Mucosa of rectum (tissue), 2 donors: Measurements from ENCODE around the gene PHYKPL.
"Not testable (repeated sequence)": the region's sequence is repeated elsewhere in the genome, so short reads cannot be mapped to it uniquely, and the experiment has no call there.

Experiments
- H3K27ac ChIP-seq, 2 donors: one replicate each; pipeline ENCODE4 v1.7.0; 2013; ENCODE audit warnings: inconsistent platforms in 2 of 2, low read depth in 2 of 2, low read length in 2 of 2
- H3K27me3 ChIP-seq, 2 donors: one replicate each; pipeline ENCODE4 v1.7.0; 2013; ENCODE audit warnings: low read length in 2 of 2; ENCODE audit not compliant: control insufficient read depth in 2 of 2, insufficient read depth in 2 of 2
- H3K36me3 ChIP-seq, 2 donors: one replicate each; pipeline ENCODE4 v1.7.0; 2013; ENCODE audit warnings: low read length in 2 of 2; ENCODE audit not compliant: control insufficient read depth in 2 of 2, insufficient read depth in 2 of 2
- H3K4me1 ChIP-seq, 2 donors: one replicate each; pipeline ENCODE4 v1.7.0; 2013; ENCODE audit warnings: low read length in 2 of 2, mild to moderate bottlenecking in 1 of 2; ENCODE audit not compliant: control insufficient read depth in 2 of 2, insufficient read depth in 2 of 2
- H3K4me3 ChIP-seq, 2 donors: one replicate each; pipeline ENCODE4 v1.7.0; 2013; ENCODE audit warnings: low read length in 2 of 2
- H3K9ac ChIP-seq, 2 donors: one replicate each; pipeline ENCODE4 v1.7.0; 2013; ENCODE audit warnings: low read length in 2 of 2, low read depth in 1 of 2, mild to moderate bottlenecking in 1 of 2
- H3K9me3 ChIP-seq, 2 donors: one replicate each; pipeline ENCODE4 v1.7.0; 2013; ENCODE audit warnings: low read length in 2 of 2; ENCODE audit not compliant: control insufficient read depth in 2 of 2
- donor health status: healthy.
- donor health status: Normal muscosa, but diverticular disease.

The PHYKPL gene

GRCh38 chr5:178204182-178204934, 28.2 kb downstream of the PHYKPL start, which contains the start of gene HNRNPAB:
Gene HNRNPAB (plus strand): TSS chr5:178204533. CDS start chr5:178204838, 305 bp downstream.
- no peaks in the 10 kb centered on the region for H3K27me3 ChIP-seq

GRCh38 chr5:178203670-178204181, 28.9 kb downstream of the PHYKPL start:
- Histone ChIP-seq H3K4me3 (peak overlapping the region; percentile 93 to 98), H3K36me3 (peaks cover 21 to 25% of the 10 kb centered on the region in 2 donors), H3K4me1 (peaks cover 39 to 41% of the 10 kb centered on the region in 2 donors), H3K9ac (peak overlapping the region; percentile 68 to 98), H3K27me3 (no peaks in the 10 kb centered on the region), H3K9me3 (no peaks in the 10 kb centered on the region), H3K27ac (peak overlapping the region; percentile 95 to 98)

More at GRCh38 chr5:178204182-178204934, 28.2 kb downstream of the PHYKPL start, which contains the start of gene HNRNPAB:
- Histone ChIP-seq H3K36me3 (peaks cover 27 to 31% of the 10 kb centered on the region in 2 donors), H3K27ac (peak within 1 kb of the TSS; percentile 95 to 98), H3K4me1 (peaks cover 46 to 47% of the 10 kb centered on the region in 2 donors), H3K9me3 (no peaks in the 10 kb centered on the region), H3K9ac (peak within 1 kb of the TSS; percentile 98), H3K4me3 (peak within 1 kb of the TSS; percentile 93 to 98)

GRCh38 chr5:178202541-178202940, 30.1 kb downstream of the PHYKPL start:
- no peaks in the 10 kb centered on the region for H3K27me3 ChIP-seq
- peaks cover 10 to 14% of the 10 kb centered on the region in 2 donors for H3K36me3 ChIP-seq
- H3K27ac ChIP-seq, result peak overlapping the region in 1 of 2 donors; percentile 19
- H3K4me3 ChIP-seq, result no peak overlapping the region
- peaks cover 28 to 29% of the 10 kb centered on the region in 2 donors for H3K4me1 ChIP-seq
- H3K9me3 ChIP-seq, result no peaks in the 10 kb centered on the region
- no peak overlapping the region for H3K9ac ChIP-seq

GRCh38 chr5:178201927-178202235, 30.7 kb downstream of the PHYKPL start:
- Histone ChIP-seq H3K27me3 (no peaks in the 10 kb centered on the region), H3K9ac (no peak overlapping the region), H3K4me1 (peaks cover 22% of the 10 kb centered on the region in 2 donors), H3K27ac (peak overlapping the region in 1 of 2 donors; percentile 19), H3K4me3 (no peak overlapping the region), H3K36me3 (peaks cover 5 to 9% of the 10 kb centered on the region in 2 donors), H3K9me3 (no peaks in the 10 kb centered on the region)

GRCh38 chr5:178201221-178201926, 31.2 kb downstream of the PHYKPL start:
- no peak overlapping the region for H3K4me3 ChIP-seq
- H3K27ac ChIP-seq, result peak overlapping the region in 1 of 2 donors; percentile 19
- peaks cover 17% of the 10 kb centered on the region in 2 donors for H3K4me1 ChIP-seq
- no peak overlapping the region for H3K9ac ChIP-seq
- H3K9me3 ChIP-seq, result no peaks in the 10 kb centered on the region
- H3K36me3 ChIP-seq, result peaks cover 4 to 5% of the 10 kb centered on the region in 2 donors
- H3K27me3 ChIP-seq, result no peaks in the 10 kb centered on the region

- Histone ChIP-seq H3K27ac (no peak overlapping the region), H3K4me1 (peaks cover 10 to 11% of the 10 kb centered on the region in 2 donors), H3K9ac (no peak overlapping the region), H3K27me3 (no peaks in the 10 kb centered on the region), H3K4me3 (no peak overlapping the region), H3K9me3 (no peaks in the 10 kb centered on the region), H3K36me3 (no peaks in the 10 kb centered on the region)
Observed at GRCh38 chr5:178199581-178200434, 32.8 kb downstream of the PHYKPL start.

GRCh38 chr5:178198706-178199105, 33.9 kb downstream of the PHYKPL start:
- Histone ChIP-seq H3K36me3 (no peaks in the 10 kb centered on the region), H3K27me3 (no peaks in the 10 kb centered on the region), H3K4me1 (peaks cover 7 to 8% of the 10 kb centered on the region in 2 donors), H3K4me3 (no peak overlapping the region), H3K27ac (no peak overlapping the region), H3K9me3 (no peaks in the 10 kb centered on the region), H3K9ac (no peak overlapping the region)

- H3K4me3 ChIP-seq, H3K9ac ChIP-seq, H3K36me3 ChIP-seq, H3K27me3 ChIP-seq, H3K9me3 ChIP-seq, H3K27ac ChIP-seq, H3K4me1 ChIP-seq: not testable (repeated sequence)
Observed at GRCh38 chr5:178198151-178198550, 34.5 kb downstream of the PHYKPL start.

GRCh38 chr5:178196986-178197385, 35.6 kb downstream of the PHYKPL start:
- Histone ChIP-seq H3K4me1 (peaks cover 5% of the 10 kb centered on the region in 2 donors), H3K9ac (no peak overlapping the region), H3K9me3 (no peaks in the 10 kb centered on the region), H3K27ac (no peak overlapping the region), H3K4me3 (no peak overlapping the region), H3K36me3 (no peaks in the 10 kb centered on the region), H3K27me3 (no peaks in the 10 kb centered on the region)
